DMS 273 (cell line): ENCODE data around the gene CRELD1.

ENCODE experiments used
- DNase-seq: peaks from one replicate; lab custom pipeline; 2025; ENCODE audit not compliant: unreplicated experiment; lab: John Stamatoyannopoulos, UW

Gene CRELD1

DNA sequence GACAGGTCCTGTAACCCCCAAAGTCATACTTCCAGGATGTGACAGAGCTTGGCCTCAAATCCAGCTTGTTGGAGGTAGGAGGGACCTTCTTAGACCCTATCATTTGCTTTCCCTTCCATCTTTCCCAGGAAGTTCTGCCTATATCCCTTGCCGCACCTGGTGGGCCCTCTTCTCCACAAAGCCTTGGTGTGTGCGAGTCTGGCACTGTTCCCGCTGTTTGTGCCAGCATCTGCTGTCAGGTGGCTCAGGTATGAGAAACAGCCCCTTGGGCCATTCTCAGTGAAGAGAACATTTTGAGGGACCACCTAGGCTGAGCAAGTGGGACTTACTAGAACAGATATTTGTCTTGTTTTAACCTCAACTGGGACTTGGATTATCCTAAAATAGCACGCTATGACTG lies 29.7 kb upstream of the CRELD1 start:
- DNase-seq, result no peak

GRCh38 chr3:9906480-9906879 lies 27.2 kb upstream of the CRELD1 start:
- DNase-seq, result no peak

DNA sequence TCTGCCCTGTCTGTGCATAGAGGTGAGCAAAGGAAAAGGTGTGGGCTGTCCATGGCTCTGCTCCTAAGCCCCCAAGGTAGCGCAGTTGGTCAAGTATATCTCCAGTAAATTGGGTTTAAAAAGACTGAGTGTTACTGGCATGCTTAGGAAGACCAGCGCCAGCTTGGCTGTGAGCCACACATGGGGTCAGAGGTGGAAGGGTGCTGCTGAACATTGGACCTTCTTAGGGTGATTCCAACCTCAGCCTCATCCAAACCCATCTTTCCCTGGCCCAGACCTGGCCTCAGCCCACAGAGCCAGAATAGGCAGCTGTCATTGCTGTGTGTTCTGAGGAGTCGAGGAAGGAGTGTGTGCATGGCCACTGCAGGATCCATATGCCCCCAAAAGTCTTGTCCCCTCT lies 25.3 kb upstream of the CRELD1 start:
- no peak for DNase-seq

GRCh38 chr3:9909221-9910013 lies 24.2 kb upstream of the CRELD1 start:
- no peak for DNase-seq

DNA sequence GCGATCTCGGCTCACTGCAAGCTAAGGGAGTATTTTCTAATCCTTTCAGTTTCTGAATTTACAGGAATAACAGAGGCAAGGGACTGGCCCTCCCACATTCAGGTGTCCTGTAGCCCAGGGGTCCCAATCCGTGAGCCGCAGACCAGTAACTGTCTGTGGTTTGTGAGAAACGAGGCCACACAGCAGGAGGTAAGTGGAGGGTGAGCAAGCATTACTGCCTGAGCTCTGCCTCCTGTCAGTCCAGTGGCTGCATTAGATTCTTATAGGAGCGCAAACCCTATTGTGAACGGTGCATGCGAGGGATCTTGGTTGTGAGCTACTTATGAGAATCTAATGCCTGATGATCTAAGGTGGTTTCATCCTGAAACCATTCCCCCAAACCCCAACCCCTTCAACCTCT lies 21.8 kb upstream of the CRELD1 start:
- no peak for DNase-seq

- no peak for DNase-seq
Measured at GRCh38 chr3:9912294-9912935, 21.2 kb upstream of the CRELD1 start.

DNA sequence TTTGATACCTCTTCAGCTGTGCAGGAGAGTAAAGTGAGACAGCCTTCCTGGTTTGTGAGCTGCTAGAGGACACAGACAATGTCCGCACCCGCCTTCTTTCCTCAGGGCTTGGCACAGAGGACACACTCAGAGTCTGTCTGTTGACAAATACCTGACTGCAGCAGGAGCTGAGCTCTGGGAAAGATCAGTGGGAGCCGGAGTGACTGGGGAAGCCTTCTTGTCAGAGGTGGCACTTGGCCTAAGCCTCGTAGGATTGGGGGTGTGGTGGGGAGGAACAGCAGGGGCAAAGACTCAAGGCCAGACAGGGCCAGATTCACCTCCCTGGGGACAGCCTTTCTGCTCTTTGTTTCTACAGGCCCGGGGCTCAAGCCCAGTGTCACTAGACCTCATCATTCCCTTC lies 20.0 kb upstream of the CRELD1 start:
- no peak for DNase-seq

DNA sequence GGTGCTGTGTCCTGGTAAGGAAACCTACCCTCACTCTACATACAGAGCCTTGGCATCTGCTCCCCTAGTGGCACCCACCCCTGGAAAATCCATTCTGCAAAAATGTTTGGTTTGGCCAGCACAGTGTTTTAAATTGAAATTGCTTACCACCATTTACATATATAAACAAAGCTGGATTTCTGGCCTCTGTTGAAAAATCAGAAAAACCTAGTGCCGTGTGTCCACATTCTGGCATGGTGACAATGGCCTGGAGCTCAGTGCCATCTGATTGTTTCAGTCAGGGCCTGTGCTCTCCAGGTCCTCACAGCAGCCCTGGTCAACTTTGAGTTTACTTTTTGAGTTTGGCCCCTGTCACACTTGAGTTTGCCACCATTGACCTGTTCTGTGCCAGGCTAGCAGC lies 19.6 kb upstream of the CRELD1 start:
- DNase-seq, result no peak

DNA sequence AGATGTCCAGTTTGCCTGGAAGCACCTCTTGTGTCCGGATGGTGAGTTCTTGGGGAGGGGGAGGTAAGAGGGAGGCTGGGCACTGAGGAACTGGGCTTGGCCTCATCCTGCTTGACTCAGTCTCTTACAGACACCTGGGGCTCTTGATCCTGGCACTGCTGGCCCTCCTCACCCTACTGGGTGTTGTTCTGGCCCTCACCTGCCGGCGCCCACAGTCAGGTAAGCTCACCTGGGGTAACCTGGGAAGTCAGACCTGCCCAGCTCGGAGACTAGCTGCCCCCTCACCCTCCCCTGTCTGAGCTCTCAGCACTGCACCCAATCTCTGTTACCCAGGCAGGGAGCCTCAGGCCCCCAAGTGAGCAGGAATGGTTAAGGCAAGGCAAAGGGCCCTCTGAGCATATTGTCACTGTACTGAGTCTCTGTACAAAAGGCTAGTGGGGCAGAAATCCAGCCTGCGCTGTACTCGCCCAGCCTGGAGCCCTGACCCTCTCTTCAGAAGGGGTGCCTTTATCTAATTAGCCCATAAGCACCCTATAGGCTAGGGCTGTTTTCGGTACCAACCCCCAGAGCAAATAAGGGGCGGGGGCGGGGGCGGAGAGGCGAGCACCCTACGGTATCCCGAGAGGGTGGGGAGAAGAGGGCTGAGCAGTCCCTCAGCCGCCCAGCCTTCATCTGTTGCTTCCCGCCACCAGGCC lies 18.9 kb upstream of the CRELD1 start:
- DNase-seq, result peak; percentile 80

DNA sequence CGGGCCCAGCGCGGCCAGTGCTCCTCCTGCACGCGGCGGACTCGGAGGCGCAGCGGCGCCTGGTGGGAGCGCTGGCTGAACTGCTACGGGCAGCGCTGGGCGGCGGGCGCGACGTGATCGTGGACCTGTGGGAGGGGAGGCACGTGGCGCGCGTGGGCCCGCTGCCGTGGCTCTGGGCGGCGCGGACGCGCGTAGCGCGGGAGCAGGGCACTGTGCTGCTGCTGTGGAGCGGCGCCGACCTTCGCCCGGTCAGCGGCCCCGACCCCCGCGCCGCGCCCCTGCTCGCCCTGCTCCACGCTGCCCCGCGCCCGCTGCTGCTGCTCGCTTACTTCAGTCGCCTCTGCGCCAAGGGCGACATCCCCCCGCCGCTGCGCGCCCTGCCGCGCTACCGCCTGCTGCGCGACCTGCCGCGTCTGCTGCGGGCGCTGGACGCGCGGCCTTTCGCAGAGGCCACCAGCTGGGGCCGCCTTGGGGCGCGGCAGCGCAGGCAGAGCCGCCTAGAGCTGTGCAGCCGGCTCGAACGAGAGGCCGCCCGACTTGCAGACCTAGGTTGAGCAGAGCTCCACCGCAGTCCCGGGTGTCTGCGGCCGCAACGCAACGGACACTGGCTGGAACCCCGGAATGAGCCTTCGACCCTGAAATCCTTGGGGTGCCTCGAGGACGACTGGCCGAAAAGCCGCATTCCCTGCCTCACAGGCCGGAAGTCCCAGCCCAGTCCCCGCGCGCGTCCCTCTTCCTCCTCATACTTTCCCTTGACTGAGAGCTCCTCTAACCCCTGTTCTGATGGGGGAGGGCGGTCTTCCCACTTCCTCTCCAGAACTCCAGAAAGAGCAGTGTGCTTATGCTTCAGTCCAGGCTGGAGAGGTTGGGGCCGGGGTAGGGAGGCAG lies 18.1 kb upstream of the CRELD1 start:
- DNase-seq, result peak; percentile 71

GRCh38 chr3:9916346-9916733 lies 17.3 kb upstream of the CRELD1 start:
- DNase-seq, result peak; percentile 87

DNA sequence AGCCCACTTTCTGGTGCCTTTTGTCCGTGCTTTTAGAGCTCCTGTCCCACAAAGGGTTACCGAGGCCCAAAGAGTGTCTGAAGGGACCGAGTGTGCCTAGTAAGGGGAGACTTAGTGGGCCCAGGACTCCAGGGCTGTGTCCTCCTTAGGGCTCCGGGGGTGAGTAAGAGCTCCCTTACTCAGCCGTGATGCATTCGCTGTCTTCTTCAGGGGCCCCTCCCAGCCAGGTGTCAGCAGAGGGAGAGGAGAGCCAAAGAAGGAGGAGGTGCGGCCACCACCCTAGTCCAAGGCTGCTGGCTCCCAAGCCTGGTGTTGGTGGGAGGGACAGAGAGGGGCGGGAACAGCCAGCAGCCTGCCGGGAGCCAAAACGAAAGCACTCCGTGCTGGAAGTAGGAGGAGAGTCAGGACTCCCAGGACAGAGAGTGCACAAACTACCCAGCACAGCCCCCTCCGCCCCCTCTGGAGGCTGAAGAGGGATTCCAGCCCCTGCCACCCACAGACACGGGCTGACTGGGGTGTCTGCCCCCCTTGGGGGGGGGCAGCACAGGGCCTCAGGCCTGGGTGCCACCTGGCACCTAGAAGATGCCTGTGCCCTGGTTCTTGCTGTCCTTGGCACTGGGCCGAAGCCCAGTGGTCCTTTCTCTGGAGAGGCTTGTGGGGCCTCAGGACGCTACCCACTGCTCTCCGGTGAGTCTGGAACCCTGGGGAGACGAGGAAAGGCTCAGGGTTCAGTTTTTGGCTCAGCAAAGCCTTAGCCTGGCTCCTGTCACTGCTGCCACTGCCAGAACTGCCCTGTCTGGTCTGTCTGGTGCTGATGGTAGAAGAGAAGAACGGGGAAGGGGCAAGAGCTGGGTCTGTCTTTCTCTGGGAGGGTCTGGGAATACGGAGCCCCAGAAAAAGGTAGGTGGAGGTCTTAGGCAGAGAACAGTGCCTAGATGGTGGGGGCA lies 16.6 kb upstream of the CRELD1 start, which contains the start of gene IL17RC:
Gene IL17RC (plus strand): TSS at position 365 of the 947 bp plus-strand sequence. CDS start 218 bp downstream, at position 583.
- peak; percentile 96 for DNase-seq

- DNase-seq, result no peak
Measured at GRCh38 chr3:9917820-9918219, 15.8 kb upstream of the CRELD1 start.

- no peak for DNase-seq
Measured at GRCh38 chr3:9918261-9919038, 15.2 kb upstream of the CRELD1 start.

DNA sequence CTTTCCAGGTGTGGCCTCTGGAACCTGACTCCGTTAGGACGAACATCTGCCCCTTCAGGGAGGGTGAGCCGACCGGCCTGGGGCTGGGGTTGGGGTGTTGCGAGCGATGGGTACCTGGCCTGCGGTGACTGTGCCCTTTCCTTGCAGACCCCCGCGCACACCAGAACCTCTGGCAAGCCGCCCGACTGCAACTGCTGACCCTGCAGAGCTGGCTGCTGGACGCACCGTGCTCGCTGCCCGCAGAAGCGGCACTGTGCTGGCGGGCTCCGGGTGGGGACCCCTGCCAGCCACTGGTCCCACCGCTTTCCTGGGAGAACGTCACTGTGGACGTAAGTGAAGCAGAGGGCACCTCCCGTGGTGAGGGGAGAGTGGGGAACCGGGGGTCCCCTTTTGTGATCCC lies 5.5 kb upstream of the CRELD1 start:
- DNase-seq, result no peak

DNA sequence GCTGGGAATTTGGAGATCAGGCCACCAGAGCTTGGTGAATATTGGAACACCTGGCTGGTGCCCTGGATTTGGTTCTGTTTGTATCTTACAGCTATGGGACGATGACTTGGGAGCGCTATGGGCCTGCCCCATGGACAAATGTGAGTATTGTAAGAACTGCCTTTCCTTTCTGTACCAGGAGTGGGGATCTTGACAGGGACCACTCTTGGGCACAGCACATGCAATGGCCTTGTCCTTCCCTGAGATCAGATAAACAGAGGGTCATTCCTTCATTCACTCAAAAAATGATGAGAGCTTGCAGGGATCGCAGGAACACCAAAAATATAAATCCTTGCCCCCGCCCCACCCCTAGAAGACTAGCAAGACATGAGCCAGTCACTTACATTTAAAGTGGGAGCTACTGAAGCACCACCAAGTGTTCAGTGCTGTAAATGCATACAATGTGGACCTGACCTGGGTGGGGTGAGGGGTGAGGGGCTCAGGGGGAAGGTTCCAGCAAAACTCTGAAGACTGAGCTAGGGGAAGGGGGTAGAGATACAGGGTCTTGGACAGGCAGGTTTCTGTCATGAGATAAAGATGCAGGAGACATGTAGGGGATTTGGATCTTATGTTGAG lies 2.7 kb upstream of the CRELD1 start:
- peak; percentile 39 for DNase-seq

DNA sequence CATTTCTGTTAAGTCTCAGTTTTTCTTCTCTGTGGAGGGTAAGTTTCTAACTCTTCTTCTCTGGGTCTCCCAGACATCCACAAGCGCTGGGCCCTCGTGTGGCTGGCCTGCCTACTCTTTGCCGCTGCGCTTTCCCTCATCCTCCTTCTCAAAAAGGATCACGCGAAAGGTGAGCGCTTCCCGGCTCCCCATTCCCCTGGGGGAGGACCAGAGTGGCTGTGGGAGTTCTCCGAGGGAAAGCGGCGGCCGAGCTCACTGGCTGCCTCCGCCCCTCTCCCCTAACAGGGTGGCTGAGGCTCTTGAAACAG lies 1.1 kb upstream of the CRELD1 start:
- no peak for DNase-seq

GRCh38 chr3:9932843-9933560 lies 632 bp upstream of the CRELD1 start:
- peak; percentile 92 for DNase-seq
